SK-N-SH (cell line): Measurements from ENCODE around the gene ZCCHC2. TPM values are rescaled to one million over a fixed set of nuclear protein-coding genes. Genes with fewer than 3 reads are reported as not detected.

Experiments
- CTCF ChIA-PET: fragments of 300-600, 350-600 bp; formaldehyde crosslinking; extraction: SDS; loops from one replicate; lab custom pipeline; 2021; lab: Yijun Ruan, JAX
- POLR2A ChIA-PET: fragments of 350-600 bp; sonication (Branson Sonifier 250); formaldehyde crosslinking; extraction: SDS; loops from one replicate; lab custom pipeline; 2020; ENCODE audit warnings: antibody characterized with exemption, inconsistent platforms; lab: Yijun Ruan, JAX
- DNase-seq: peaks from one replicate; pipeline ENCODE4 v3.0.0; 2012
- H2AFZ ChIP-seq: fragments of 200-600 bp; sonication (generic); 2 replicates; pipeline ENCODE4 v1.8.1; 2016; ENCODE audit warnings: antibody characterized with exemption, mild to moderate bottlenecking, low read depth
- H3F3A ChIP-seq: fragments of 200-600 bp; sonication (generic); replicated peaks from 2 replicates; pipeline ENCODE3; 2016; ENCODE audit warnings: antibody characterized with exemption, mild to moderate bottlenecking; ENCODE audit not compliant: insufficient read depth
- H3K27ac ChIP-seq, 2 experiments: fragments of 200-500 bp in 1 of 2; fragments of 200-600 bp in 1 of 2; sonication (Bioruptor generic) in 1 of 2; sonication (generic), shearing (Covaris generic) in 1 of 2; 2 replicates each; pipeline versions ENCODE4 v1.5.1 to v1.6.1; 2014 to 2016; ENCODE audit warnings: low read depth in 2 of 2, inconsistent platforms in 1 of 2, low read length in 1 of 2, mild to moderate bottlenecking in 1 of 2, mixed read lengths in 1 of 2
- H3K27me3 ChIP-seq: fragments of 200-600 bp; sonication (generic), shearing (Covaris generic); 2 replicates; pipeline ENCODE4 v1.6.1; 2016; ENCODE audit warnings: mixed run types; ENCODE audit not compliant: insufficient read depth
- H3K36me3 ChIP-seq, 2 experiments: fragments of 200-500 bp in 1 of 2; fragments of 200-600 bp in 1 of 2; sonication (Bioruptor generic) in 1 of 2; sonication (generic) in 1 of 2; replicated peaks in 1 of 2; 2 replicates each; pipeline versions ENCODE3 to v1.5.1; 2014 to 2016; ENCODE audit warnings: low read length in 1 of 2, mild to moderate bottlenecking in 1 of 2; ENCODE audit not compliant: insufficient read depth in 2 of 2, control insufficient read depth in 1 of 2
- H3K4me1 ChIP-seq, 2 experiments: fragments of 200-500 bp in 1 of 2; fragments of 200-600 bp in 1 of 2; sonication (Bioruptor generic) in 1 of 2; sonication (generic), shearing (Covaris generic) in 1 of 2; 2 replicates each; pipeline versions ENCODE4 v1.5.1 to v1.6.1; 2014 to 2016; ENCODE audit warnings: low read depth in 1 of 2, low read length in 1 of 2, mixed run types in 1 of 2; ENCODE audit not compliant: insufficient read depth in 2 of 2, control insufficient read depth in 1 of 2
- H3K4me2 ChIP-seq: fragments of 200-600 bp; sonication (generic), shearing (Covaris generic); 2 replicates; pipeline ENCODE4 v1.6.1; 2017; ENCODE audit warnings: mixed run types
- H3K4me3 ChIP-seq, 2 experiments: fragments of 200-500 bp in 1 of 2; fragments of 200-600 bp in 1 of 2; sonication (Bioruptor generic) in 1 of 2; sonication (generic), shearing (Covaris generic) in 1 of 2; 2 replicates each; pipeline versions ENCODE4 v1.5.1 to v1.8.1; 2014 to 2016; ENCODE audit warnings: low read depth in 2 of 2, inconsistent platforms in 1 of 2, low read length in 1 of 2, mild to moderate bottlenecking in 1 of 2, mixed read lengths in 1 of 2, moderate library complexity in 1 of 2
- H3K79me2 ChIP-seq: fragments of 200-600 bp; sonication (generic); 2 replicates; pipeline ENCODE4 v1.8.1; 2017; ENCODE audit warnings: mild to moderate bottlenecking; ENCODE audit not compliant: insufficient read depth
- H3K9ac ChIP-seq: fragments of 200-600 bp; sonication (generic); 2 replicates; pipeline ENCODE4 v1.6.1; 2017; ENCODE audit warnings: mixed run types
- H3K9me2 ChIP-seq: fragments of 200-600 bp; sonication (generic); 2 replicates; pipeline ENCODE4 v1.6.1; 2017; ENCODE audit warnings: mixed run types
- H3K9me3 ChIP-seq: fragments of 200-600 bp; sonication (generic); 2 replicates; pipeline ENCODE4 v1.6.1; 2017; ENCODE audit warnings: mixed run types, mild to moderate bottlenecking, moderate library complexity
- H4K20me1 ChIP-seq: fragments of 200-600 bp; sonication (generic); 2 replicates; pipeline ENCODE4 v1.6.1; 2017; ENCODE audit warnings: mild to moderate bottlenecking, mixed run types; ENCODE audit not compliant: insufficient read depth
- CHD2 ChIP-seq: fragments of 150-350 bp; IDR thresholded peaks from 2 replicates; pipeline ENCODE4 v1.6.1; 2018; ENCODE audit warnings: low read length; ENCODE audit not compliant: partially characterized antibody
- EZH2phosphoT487 ChIP-seq: fragments of 200-600 bp; sonication (generic); IDR thresholded peaks from 2 replicates; pipeline ENCODE4 v1.6.1; 2017; ENCODE audit warnings: low read depth, mixed run types, mild to moderate bottlenecking, antibody characterized with exemption, moderate library complexity, borderline replicate concordance
- FOSL2 ChIP-seq: IDR thresholded peaks from 2 replicates; pipeline ENCODE4 v1.4.0; 2012; ENCODE audit warnings: low read depth, mild to moderate bottlenecking, moderate library complexity, borderline replicate concordance
- FOXJ3 ChIP-seq: sonication (generic); formaldehyde crosslinking; IDR thresholded peaks from 2 replicates; pipeline ENCODE4 v1.5.1; 2020; ENCODE audit warnings: mild to moderate bottlenecking, missing genetic modification reagents
- FOXM1 ChIP-seq: IDR thresholded peaks from 2 replicates; pipeline ENCODE4 v1.4.0; 2012; ENCODE audit warnings: low read depth, mild to moderate bottlenecking
- GABPA ChIP-seq: IDR thresholded peaks from 2 replicates; pipeline ENCODE4 v1.4.0; 2012; ENCODE audit warnings: low read depth, mild to moderate bottlenecking
- GATA2 ChIP-seq: sonication (generic); formaldehyde crosslinking; IDR thresholded peaks from 2 replicates; pipeline ENCODE4 v1.5.0; 2020; ENCODE audit warnings: mild to moderate bottlenecking, missing genetic modification reagents
- IRF3 ChIP-seq: fragments of 150-350 bp; IDR thresholded peaks from 2 replicates; pipeline ENCODE4 v1.6.1; 2016; ENCODE audit warnings: mild to moderate bottlenecking, low read depth, low read length
- JUND ChIP-seq: IDR thresholded peaks from 2 replicates; pipeline ENCODE4 v1.4.0; 2012
- NFIC ChIP-seq: IDR thresholded peaks from 2 replicates; pipeline ENCODE4 v1.4.0; 2012; ENCODE audit warnings: borderline replicate concordance
- NRF1 ChIP-seq: IDR thresholded peaks from 2 replicates; pipeline ENCODE4 v1.6.1; 2012; ENCODE audit warnings: low read depth, mild to moderate bottlenecking, low read length
- PBX3 ChIP-seq: IDR thresholded peaks from 2 replicates; pipeline ENCODE4; 2012
- POLR2AphosphoS5 ChIP-seq: IDR thresholded peaks from 2 replicates; pipeline ENCODE4 v1.6.1; 2012; ENCODE audit warnings: low read depth, low read length
- REST ChIP-seq: IDR thresholded peaks from 2 replicates; pipeline ENCODE4 v1.6.1; 2012; ENCODE audit warnings: mild to moderate bottlenecking, low read depth, low read length, moderate library complexity
- RFX5 ChIP-seq: IDR thresholded peaks from 2 replicates; pipeline ENCODE4 v1.6.1; 2012; ENCODE audit warnings: mild to moderate bottlenecking, improper control_type of control experiment, low read length
- SMC3 ChIP-seq: IDR thresholded peaks from 2 replicates; pipeline ENCODE4 v1.6.1; 2012; ENCODE audit warnings: low read depth, low read length, improper control_type of control experiment
- TAF1 ChIP-seq: IDR thresholded peaks from 2 replicates; pipeline ENCODE4 v1.6.1; 2012; ENCODE audit warnings: low read depth, mild to moderate bottlenecking, low read length, moderate library complexity, borderline replicate concordance
- USF1 ChIP-seq: IDR thresholded peaks from 2 replicates; pipeline ENCODE4 v1.4.0; 2012; ENCODE audit warnings: low read depth, borderline replicate concordance
- USF2 ChIP-seq: fragments of 150-350 bp; IDR thresholded peaks from 2 replicates; pipeline ENCODE4 v1.6.1; 2017; ENCODE audit warnings: antibody characterized with exemption, low read length, low read depth, borderline replicate concordance
- YY1 ChIP-seq: IDR thresholded peaks from 2 replicates; pipeline ENCODE4 v1.4.0; 2012; ENCODE audit warnings: low read depth, mild to moderate bottlenecking
- WGBS: methylation state at CpG from one replicate; pipeline ENCODE4 v1.1.6; 2017; ENCODE audit warnings: low lambda C conversion rate; 5-methylcytosine and 5-hydroxymethylcytosine counted together
- polyA plus RNA-seq, 3 experiments: library from polyadenylated mRNA; depleted of rRNA; stranded (reverse); fragments of >200 nt; gene quantifications; 2 replicates each; pipeline ENCODE4 v1.2.3, GENCODE V29; 2012

The ZCCHC2 gene
- polyA plus RNA-seq, 1 of the 3 experiments (the other 2 are of a cell fraction) = 7.3 TPM

- H3F3A ChIP-seq = no peaks in the 10 kb centered on the region
- no peak overlapping the region for H3K4me3 ChIP-seq
- H3K79me2 ChIP-seq = no peaks in the 10 kb centered on the region
- H3K27ac ChIP-seq = no peak overlapping the region
- DNase-seq = no peak
- no peaks in the 10 kb centered on the region for H3K36me3 ChIP-seq
- ChIA-PET POLR2A (no interaction called here), CTCF (interaction anchor here (0.7 to 1.7 kb wide), 2 partner anchors 17 to 112 kb away, joined by 3 to 10 read pairs; no protein-coding TSS in a partner anchor)
- no peak overlapping the region for H3K4me2 ChIP-seq
- H2AFZ ChIP-seq = no peak overlapping the region
- WGBS = 43% methylated on average over 6 of the region's 6 CpGs
- H3K27me3 ChIP-seq = no peaks in the 10 kb centered on the region; the same call in 1 of the 2 replicates
- no peaks in the 10 kb centered on the region for H3K9me3 ChIP-seq
- H4K20me1 ChIP-seq = no peaks in the 10 kb centered on the region
- no peaks in the 10 kb centered on the region for H3K4me1 ChIP-seq
- H3K9ac ChIP-seq = no peak overlapping the region
- TF ChIP-seq USF2 (no peak), SMC3 (no peak)
- no peaks in the 10 kb centered on the region for H3K9me2 ChIP-seq
Measured at GRCh38 chr18:62603211-62603610, 80.4 kb downstream of the ZCCHC2 start.

GRCh38 chr18:62603979-62604378 lies 81.2 kb downstream of the ZCCHC2 start:
- H3K9ac ChIP-seq = no peak overlapping the region
- ChIA-PET CTCF (no interaction called here), POLR2A (no interaction called here)
- no peak for TF ChIP-seq CHD2
- no peak for TF ChIP-seq RFX5
- no peak for TF ChIP-seq USF1
- TF ChIP-seq REST = no peak
- no peak for TF ChIP-seq NFIC
- no peak for TF ChIP-seq GATA2
- no peak for TF ChIP-seq NRF1
- TF ChIP-seq IRF3 = no peak
- no peak for TF ChIP-seq POLR2AphosphoS5
- no peak for TF ChIP-seq USF2
- no peak for TF ChIP-seq YY1
- no peak for TF ChIP-seq FOSL2
- no peak for TF ChIP-seq GABPA
- no peak for TF ChIP-seq FOXM1
- TF ChIP-seq EZH2phosphoT487 = no peak
- no peak for TF ChIP-seq TAF1
- no peak for TF ChIP-seq FOXJ3 (CRISPR knock-in tag)
- TF ChIP-seq JUND = no peak
- no peak for TF ChIP-seq PBX3
- no peaks in the 10 kb centered on the region for H3K36me3 ChIP-seq
- no peak overlapping the region for H3K4me3 ChIP-seq
- no peaks in the 10 kb centered on the region for H3K9me3 ChIP-seq
- no peaks in the 10 kb centered on the region for H4K20me1 ChIP-seq
- no peak for DNase-seq
- H2AFZ ChIP-seq = no peak overlapping the region
- H3K9me2 ChIP-seq = no peaks in the 10 kb centered on the region
- H3K4me2 ChIP-seq = no peak overlapping the region
- 63% methylated on average over 13 of the region's 13 CpGs for WGBS
- H3K27ac ChIP-seq = no peak overlapping the region
- H3K79me2 ChIP-seq = no peaks in the 10 kb centered on the region
- H3K27me3 ChIP-seq = no peaks in the 10 kb centered on the region; the same call in 1 of the 2 replicates
- no peaks in the 10 kb centered on the region for H3F3A ChIP-seq
- H3K4me1 ChIP-seq = no peaks in the 10 kb centered on the region
